B cell (primary cell): ENCODE data around the gene CREB5. TPM values are rescaled to one million over a fixed set of nuclear protein-coding genes. Genes with fewer than 3 reads are reported as not detected.

Experiments used
- ATAC-seq: fragments of 200-7000 bp; cut with Tn5 transposase; one replicate; pipeline ENCODE4 v1.10.0; 2021; ENCODE audit warnings: low read depth, mild to moderate bottlenecking, moderate number of reproducible peaks, moderate library complexity
- CTCF ChIA-PET: fragments of 350-600 bp; sonication (Branson Sonifier 250); formaldehyde crosslinking; loops from one replicate; lab custom pipeline; 2021; ENCODE audit warnings: antibody characterized with exemption, inconsistent platforms; lab: Charles Lee
- POLR2A ChIA-PET: fragments of 350-600 bp; sonication (Branson Sonifier 250); formaldehyde crosslinking; loops from one replicate; lab custom pipeline; 2021; ENCODE audit warnings: antibody characterized with exemption; lab: Charles Lee
- DNase-seq: peaks from one replicate; pipeline ENCODE4 v3.0.0; 2013
- H2AFZ ChIP-seq: 2 replicates; pipeline ENCODE4 v1.6.1; 2012; ENCODE audit warnings: mild to moderate bottlenecking, low read depth, low read length; ENCODE audit not compliant: insufficient read depth, poor library complexity, severe bottlenecking
- H3K27ac ChIP-seq, 2 donors: 1 replicate in 1 of 2; 2 replicates in 1 of 2; pipeline ENCODE4 v1.5.1; 2012 to 2013; ENCODE audit warnings: low read length in 2 of 2, mild to moderate bottlenecking in 2 of 2, moderate library complexity in 1 of 2
- H3K27me3 ChIP-seq, 4 experiments: fragments of 200-600 bp in 1 of 4; sonication (generic) in 1 of 4; replicated peaks in 1 of 4; 1 replicate in 2 of 4; 2 replicates in 2 of 4; pipeline versions ENCODE4 v1.6.1 to v1.7.0; 2013 to 2016; ENCODE audit warnings: low read length in 3 of 4, mild to moderate bottlenecking in 2 of 4, mixed read lengths in 1 of 4, moderate library complexity in 1 of 4; ENCODE audit not compliant: insufficient read depth in 4 of 4, control insufficient read depth in 3 of 4; ENCODE audit errors: control extremely low read depth in 1 of 4
- H3K36me3 ChIP-seq, 2 experiments: replicated peaks in 1 of 2; 1 replicate in 1 of 2; 2 replicates in 1 of 2; pipeline versions ENCODE4 v1.6.1 to v1.7.1; 2013; ENCODE audit warnings: low read length in 1 of 2; ENCODE audit not compliant: insufficient read depth in 2 of 2, control insufficient read depth in 1 of 2; ENCODE audit errors: control extremely low read depth in 1 of 2, extremely low read depth in 1 of 2
- H3K4me1 ChIP-seq, 2 donors: fragments of 200-600 bp in 1 of 2; sonication (generic) in 1 of 2; 1 replicate in 1 of 2; 2 replicates in 1 of 2; pipeline versions ENCODE4 v1.5.1 to v1.6.1; 2013 to 2017; ENCODE audit warnings: low read length in 2 of 2; ENCODE audit not compliant: control insufficient read depth in 2 of 2, insufficient read depth in 2 of 2
- H3K4me2 ChIP-seq: replicated peaks from 2 replicates; pipeline ENCODE3; 2012; ENCODE audit warnings: mild to moderate bottlenecking, low read depth, low read length; ENCODE audit not compliant: poor library complexity, severe bottlenecking
- H3K4me3 ChIP-seq, 5 experiments: fragments of 200-600 bp in 1 of 5; sonication (generic) in 1 of 5; 1 replicate in 3 of 5; 2 replicates in 2 of 5; pipeline versions ENCODE4 v1.5.1 to v1.7.0; 2011 to 2016; ENCODE audit warnings: low read length in 4 of 5, mild to moderate bottlenecking in 4 of 5, low read depth in 2 of 5, control low read depth in 1 of 5, moderate library complexity in 1 of 5; ENCODE audit not compliant: insufficient read depth in 1 of 5; ENCODE audit errors: control extremely low read depth in 1 of 5, extremely low read depth in 1 of 5
- H3K79me2 ChIP-seq: fragments of 200-600 bp; sonication (generic); one replicate; pipeline ENCODE4 v1.6.0; 2016; ENCODE audit warnings: low read length; ENCODE audit not compliant: control insufficient read depth, insufficient read depth
- H3K9ac ChIP-seq: fragments of 200-600 bp; sonication (generic); 2 replicates; pipeline ENCODE4 v1.6.1; 2017; ENCODE audit warnings: mild to moderate bottlenecking, low read length, moderate library complexity
- H3K9me3 ChIP-seq, 3 donors: one replicate each; pipeline versions ENCODE4 v1.6.1 to v1.7.1; 2013; ENCODE audit warnings: low read length in 2 of 3; ENCODE audit not compliant: control insufficient read depth in 2 of 3, insufficient read depth in 1 of 3; ENCODE audit errors: control extremely low read depth in 1 of 3
- H4K20me1 ChIP-seq: 2 replicates; pipeline ENCODE4 v1.6.0; 2012; ENCODE audit warnings: mild to moderate bottlenecking, low read length; ENCODE audit not compliant: insufficient read depth, control insufficient read depth, poor library complexity, severe bottlenecking
- H3K27ac Mint-ChIP-seq: one replicate; pipeline ENCODE4 v1.8.0; 2021; ENCODE audit warnings: mixed read lengths
- H3K27me3 Mint-ChIP-seq: one replicate; pipeline ENCODE4 v1.8.0; 2021; ENCODE audit warnings: mixed read lengths
- H3K4me1 Mint-ChIP-seq: one replicate; pipeline ENCODE4 v1.8.0; 2021; ENCODE audit warnings: mixed read lengths
- H3K4me3 Mint-ChIP-seq: one replicate; pipeline ENCODE4 v1.8.0; 2021; ENCODE audit warnings: mixed read lengths
- H3K9me3 Mint-ChIP-seq: one replicate; pipeline ENCODE4 v1.8.0; 2022; ENCODE audit warnings: mixed read lengths; ENCODE audit not compliant: insufficient read depth
- EZH2 ChIP-seq: IDR thresholded peaks from 2 replicates; pipeline ENCODE4 v1.6.1; 2012; ENCODE audit warnings: borderline replicate concordance, low read depth, mild to moderate bottlenecking, moderate library complexity, low read length; ENCODE audit not compliant: insufficient read depth, poor library complexity, severe bottlenecking
- WGBS: methylation state at CpG from one replicate; pipeline ENCODE4 v1.1.5; 2013; ENCODE audit warnings: missing lambda C conversion rate; ENCODE audit not compliant: insufficient coverage; 5-methylcytosine and 5-hydroxymethylcytosine counted together
- intact Hi-C: fragments of 100-400 bp; cut with micrococcal nuclease; formaldehyde crosslinking; loops from one replicate; pipeline ENCODE4 v1.10.0; 2022
- polyA plus RNA-seq: library from polyadenylated mRNA; depleted of rRNA; stranded (reverse); fragments of >200 nt; gene quantifications from 2 replicates; pipeline ENCODE4 v1.2.3, GENCODE V29; 2012
- total RNA-seq, 2 donors: library from RNA; stranded (reverse); fragments of 120-200 nt in 1 of 2; gene quantifications; 1 replicate in 1 of 2; 2 replicates in 1 of 2; pipeline versions ENCODE4 v1.2.3 to v1.2.4, GENCODE V29; 2013 to 2022
- TF ChIP-seq, protein P1 (sequence below): fragments of 200-600 bp; IDR thresholded peaks from one replicate; pipeline ENCODE4 v1.8.0; 2022; ENCODE audit warnings: antibody characterized with exemption, mild to moderate bottlenecking

Gene CREB5
- total and polyA plus RNA-seq, 2 donors (not counting 1 experiment from before 2014, with no cell fraction given): 0.05 to 0.95 TPM

GRCh38 chr7:28811701-28812430 is 399.5 kb downstream of the CREB5 start:
- intact Hi-C loops: no loop called here
- no peaks in the 10 kb centered on the region for H3K27me3 Mint-ChIP-seq
- H3K4me1 Mint-ChIP-seq: peaks cover 38% of the 10 kb centered on the region
- no peak overlapping the region for H3K4me3 ChIP-seq
- no peak for TF ChIP-seq EZH2
- TF ChIP-seq, protein P1, sequence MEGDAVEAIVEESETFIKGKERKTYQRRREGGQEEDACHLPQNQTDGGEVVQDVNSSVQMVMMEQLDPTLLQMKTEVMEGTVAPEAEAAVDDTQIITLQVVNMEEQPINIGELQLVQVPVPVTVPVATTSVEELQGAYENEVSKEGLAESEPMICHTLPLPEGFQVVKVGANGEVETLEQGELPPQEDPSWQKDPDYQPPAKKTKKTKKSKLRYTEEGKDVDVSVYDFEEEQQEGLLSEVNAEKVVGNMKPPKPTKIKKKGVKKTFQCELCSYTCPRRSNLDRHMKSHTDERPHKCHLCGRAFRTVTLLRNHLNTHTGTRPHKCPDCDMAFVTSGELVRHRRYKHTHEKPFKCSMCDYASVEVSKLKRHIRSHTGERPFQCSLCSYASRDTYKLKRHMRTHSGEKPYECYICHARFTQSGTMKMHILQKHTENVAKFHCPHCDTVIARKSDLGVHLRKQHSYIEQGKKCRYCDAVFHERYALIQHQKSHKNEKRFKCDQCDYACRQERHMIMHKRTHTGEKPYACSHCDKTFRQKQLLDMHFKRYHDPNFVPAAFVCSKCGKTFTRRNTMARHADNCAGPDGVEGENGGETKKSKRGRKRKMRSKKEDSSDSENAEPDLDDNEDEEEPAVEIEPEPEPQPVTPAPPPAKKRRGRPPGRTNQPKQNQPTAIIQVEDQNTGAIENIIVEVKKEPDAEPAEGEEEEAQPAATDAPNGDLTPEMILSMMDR: no peak
- 97% methylated on average over 5 of the region's 5 CpGs for WGBS
- peaks cover 19 to 27% of the 10 kb centered on the region in 2 donors for H3K4me1 ChIP-seq
- DNase-seq (no peak), ATAC-seq (no peak)
- ChIA-PET POLR2A (no interaction called here), CTCF (no interaction called here)
- no peaks in the 10 kb centered on the region for H3K9me3 ChIP-seq
- no peak overlapping the region for H3K9ac ChIP-seq
- no peak overlapping the region for H3K27ac ChIP-seq
- no peak overlapping the region for H3K4me3 Mint-ChIP-seq
- no peak overlapping the region for H3K27ac Mint-ChIP-seq
- no peaks in the 10 kb centered on the region for H3K79me2 ChIP-seq
- H3K27me3 ChIP-seq: no peaks in the 10 kb centered on the region
- no peak overlapping the region for H3K4me2 ChIP-seq
- H3K36me3 ChIP-seq: no peaks in the 10 kb centered on the region
- H2AFZ ChIP-seq: no peak overlapping the region
- no peaks in the 10 kb centered on the region for H4K20me1 ChIP-seq
- no peaks in the 10 kb centered on the region for H3K9me3 Mint-ChIP-seq

DNA sequence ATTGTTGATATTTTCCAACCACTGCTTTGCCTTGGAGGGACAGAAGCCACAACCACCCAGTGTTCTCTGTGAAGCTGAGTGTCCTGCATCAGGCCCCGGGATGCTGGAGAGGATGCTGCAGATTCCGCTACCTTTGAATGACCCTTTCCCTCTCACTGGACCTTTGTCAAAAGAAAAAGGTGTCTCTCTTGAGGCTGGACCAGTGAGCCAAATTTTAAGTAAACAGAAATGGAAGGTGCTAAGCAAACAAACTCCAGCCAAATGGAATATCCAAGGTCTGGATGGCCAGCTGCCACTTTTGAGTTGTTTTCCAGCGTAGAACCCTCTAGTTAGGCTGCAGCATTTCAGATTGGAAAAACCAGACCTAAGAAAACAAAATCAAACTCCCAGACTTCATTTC is 400.3 kb downstream of the CREB5 start:
- no peak overlapping the region for H3K4me3 Mint-ChIP-seq
- TF ChIP-seq, protein P1: no peak
- no peak for TF ChIP-seq EZH2
- H3K27me3 Mint-ChIP-seq: no peaks in the 10 kb centered on the region
- no peaks in the 10 kb centered on the region for H3K79me2 ChIP-seq
- peaks cover 22 to 30% of the 10 kb centered on the region in 2 donors for H3K4me1 ChIP-seq
- no peak overlapping the region for H3K27ac ChIP-seq
- CTCF ChIA-PET: interaction anchor here (0.5 kb wide), 1 partner anchor 15 kb away, joined by 5 read pairs; no protein-coding TSS in a partner anchor
- DNase-seq (no peak), ATAC-seq (no peak)
- H2AFZ ChIP-seq: no peak overlapping the region
- no peaks in the 10 kb centered on the region for H3K9me3 ChIP-seq
- no peaks in the 10 kb centered on the region for H3K36me3 ChIP-seq
- no peaks in the 10 kb centered on the region for H3K27me3 ChIP-seq
- no peak overlapping the region for H3K4me3 ChIP-seq
- H3K4me1 Mint-ChIP-seq: peaks cover 46% of the 10 kb centered on the region
- H3K9me3 Mint-ChIP-seq: no peaks in the 10 kb centered on the region
- H3K27ac Mint-ChIP-seq: no peak overlapping the region
- H4K20me1 ChIP-seq: no peaks in the 10 kb centered on the region
- WGBS: 92% methylated on average over 2 of the region's 3 CpGs
- intact Hi-C loops: no loop called here
- H3K4me2 ChIP-seq: no peak overlapping the region
- POLR2A ChIA-PET: no interaction called here
- H3K9ac ChIP-seq: no peak overlapping the region
